Activated B cell treated with CpG ODN at 0.5 μM for 24 hours (primary cell): Measurements from ENCODE around the gene LSR. TPM values are rescaled to one million over a fixed set of nuclear protein-coding genes. Genes with fewer than 3 reads are reported as not detected.
"Not testable (repeated sequence)": the region's sequence is repeated elsewhere in the genome, so short reads cannot be mapped to it uniquely, and the experiment has no call there.

ENCODE experiments used
- ATAC-seq: fragments of 200-7000 bp; cut with Tn5 transposase; one replicate; pipeline ENCODE4 v1.10.0; 2021; ENCODE audit warnings: low read depth, mild to moderate bottlenecking, moderate library complexity
- CTCF ChIA-PET: fragments of 350-600 bp; sonication (Branson Sonifier 250); formaldehyde crosslinking; loops from one replicate; lab custom pipeline; 2021; ENCODE audit warnings: antibody characterized with exemption; lab: Charles Lee
- POLR2A ChIA-PET: fragments of 350-600 bp; sonication (Branson Sonifier 250); formaldehyde crosslinking; loops from one replicate; lab custom pipeline; 2021; ENCODE audit warnings: antibody characterized with exemption; lab: Charles Lee
- DNase-seq: peaks from one replicate; pipeline ENCODE4 v3.0.0; 2022
- H3K27ac Mint-ChIP-seq: one replicate; pipeline ENCODE4 v1.8.0; 2020; ENCODE audit warnings: mixed read lengths
- H3K27me3 Mint-ChIP-seq: one replicate; pipeline ENCODE4 v1.8.0; 2021; ENCODE audit warnings: mixed read lengths
- H3K36me3 Mint-ChIP-seq: one replicate; pipeline ENCODE4 v1.8.0; 2021; ENCODE audit warnings: low read depth, mixed read lengths
- H3K4me1 Mint-ChIP-seq: one replicate; pipeline ENCODE4 v1.8.0; 2021; ENCODE audit warnings: mixed read lengths
- H3K4me3 Mint-ChIP-seq: one replicate; pipeline ENCODE4 v1.8.0; 2020; ENCODE audit warnings: mild to moderate bottlenecking, mixed read lengths
- H3K9me3 Mint-ChIP-seq: one replicate; pipeline ENCODE4 v1.8.0; 2020; ENCODE audit warnings: mixed read lengths
- CTCF ChIP-seq: fragments of 200-600 bp; IDR thresholded peaks from one replicate; pipeline ENCODE4 v1.8.0; 2022; ENCODE audit warnings: antibody characterized with exemption, mild to moderate bottlenecking
- intact Hi-C: fragments of 100-400 bp; cut with micrococcal nuclease; formaldehyde crosslinking; loops from one replicate; pipeline ENCODE4 v1.15.1; 2024
- total RNA-seq: library from RNA; stranded (reverse); gene quantifications from 2 replicates; pipeline ENCODE4 v1.2.3, GENCODE V29; 2022

The LSR gene
- total RNA-seq, 1 donor from 2014 or later, result 18.0 TPM

- DNase-seq, result no peak
- no peaks in the 10 kb centered on the region for H3K36me3 Mint-ChIP-seq
- H3K9me3 Mint-ChIP-seq, result no peaks in the 10 kb centered on the region
- POLR2A ChIA-PET, result interaction anchor here (0.6 kb wide), 1 partner anchor 29 kb away, joined by 3 read pairs; no protein-coding TSS in a partner anchor
- CTCF ChIA-PET, result no interaction called here
- H3K4me3 Mint-ChIP-seq, result no peak overlapping the region
- intact Hi-C loops, result no loop called here
- no peak overlapping the region for H3K27ac Mint-ChIP-seq
- no peak for ATAC-seq
- TF ChIP-seq CTCF, result no peak
- H3K27me3 Mint-ChIP-seq, result no peaks in the 10 kb centered on the region
- peaks cover 8% of the 10 kb centered on the region for H3K4me1 Mint-ChIP-seq
Measured at GRCh38 chr19:35232912-35233311, 15.9 kb upstream of the LSR start.

- Mint-ChIP-seq H3K27me3 (no peaks in the 10 kb centered on the region), H3K4me3 (no peak overlapping the region), H3K9me3 (peaks cover 7% of the 10 kb centered on the region), H3K27ac (no peak overlapping the region), H3K36me3 (no peaks in the 10 kb centered on the region), H3K4me1 (peaks cover 24% of the 10 kb centered on the region)
- intact Hi-C loops, result loop anchor here (1.0 kb wide), 1 partner anchor 231 kb away; no protein-coding TSS in a partner anchor
- ATAC-seq (peak; percentile 50), DNase-seq (peak; percentile 9)
- TF ChIP-seq CTCF, result no peak
- ChIA-PET CTCF (interaction anchor here (1.1 to 1.6 kb wide), 5 partner anchors 25 to 274 kb away, joined by 3 to 6 read pairs (median 4); partner anchors contain the start of gene FXYD7), POLR2A (interaction anchor here (0.5 to 1.3 kb wide), 8 partner anchors 12 to 151 kb away, joined by 3 to 4 read pairs (median 4); no protein-coding TSS in a partner anchor)
Measured at GRCh38 chr19:35236638-35237400, 12.0 kb upstream of the LSR start.

GRCh38 chr19:35239597-35239996 lies 9.2 kb upstream of the LSR start:
- H3K4me3 Mint-ChIP-seq, H3K9me3 Mint-ChIP-seq, intact Hi-C loops, CTCF ChIA-PET, DNase-seq, H3K27me3 Mint-ChIP-seq, ATAC-seq, H3K36me3 Mint-ChIP-seq: not testable (repeated sequence)
- POLR2A ChIA-PET, result interaction anchor here (0.5 to 1.0 kb wide), 4 partner anchors 16 to 30 kb away, joined by 3 to 4 read pairs (median 4); no protein-coding TSS in a partner anchor
- Mint-ChIP-seq H3K4me1 (peaks cover 22% of the 10 kb centered on the region), H3K27ac (peak overlapping the region; percentile 87)

- H3K9me3 Mint-ChIP-seq, result peaks cover 7% of the 10 kb centered on the region
- peak overlapping the region; percentile 87 for H3K27ac Mint-ChIP-seq
- CTCF ChIA-PET, result interaction anchor here (1.3 kb wide), 1 partner anchor 29 kb away, joined by 3 read pairs; no protein-coding TSS in a partner anchor
- POLR2A ChIA-PET, result interaction anchor here (0.5 to 1.1 kb wide), 6 partner anchors 17 to 86 kb away, joined by 3 to 4 read pairs (median 4); partner anchors contain the start of gene FXYD5
- H3K4me1 Mint-ChIP-seq, result peaks cover 22% of the 10 kb centered on the region
- no peak for TF ChIP-seq CTCF
- no peaks in the 10 kb centered on the region for H3K27me3 Mint-ChIP-seq
- H3K4me3 Mint-ChIP-seq, result peak overlapping the region; percentile 70
- ATAC-seq (peak; percentile 72), DNase-seq (no peak)
- intact Hi-C loops, result no loop called here
- H3K36me3 Mint-ChIP-seq, result no peaks in the 10 kb centered on the region
Measured at GRCh38 chr19:35240327-35240726, 8.5 kb upstream of the LSR start.

- H3K9me3 Mint-ChIP-seq, result peaks cover 7% of the 10 kb centered on the region
- ATAC-seq (no peak), DNase-seq (no peak)
- no peak overlapping the region for H3K4me3 Mint-ChIP-seq
- ChIA-PET POLR2A (interaction anchor here (0.6 kb wide), 1 partner anchor 94 kb away, joined by 3 read pairs; no protein-coding TSS in a partner anchor), CTCF (interaction anchor here (0.7 to 1.9 kb wide), 3 partner anchors 30 to 254 kb away, joined by 3 to 6 read pairs (median 3); no protein-coding TSS in a partner anchor)
- peaks cover 21% of the 10 kb centered on the region for H3K4me1 Mint-ChIP-seq
- H3K36me3 Mint-ChIP-seq, result no peaks in the 10 kb centered on the region
- no peaks in the 10 kb centered on the region for H3K27me3 Mint-ChIP-seq
- intact Hi-C loops, result no loop called here
- no peak overlapping the region for H3K27ac Mint-ChIP-seq
- no peak for TF ChIP-seq CTCF
Measured at GRCh38 chr19:35241417-35241816, 7.4 kb upstream of the LSR start.
